ENCODE results near the gene HMG20A.

GRCh38 chr15:77398927-77399326 is 21.8 kb upstream of the HMG20A start:
- TF ChIP-seq POLR2AphosphoS5 (IDR thresholded peaks at IDR 0.05; ENCODE audit: low read depth, low read length) = no peak
- no peak for TF ChIP-seq REST (IDR thresholded peaks at IDR 0.05; ENCODE audit: insufficient read depth in 1 of 2, low read depth in 2 of 2, low read length in 2 of 2)
